Parathyroid adenoma (tissue), 2 donors: ENCODE data around the gene ZP1.

Experiments
- H2AFZ ChIP-seq: fragments of 300-600 bp; sonication (generic); one replicate; pipeline ENCODE4 v1.7.0; 2017; ENCODE audit warnings: antibody characterized with exemption, mild to moderate bottlenecking
- H3K27ac ChIP-seq: fragments of 300-600 bp; sonication (generic); one replicate; pipeline ENCODE4 v1.7.0; 2017
- H3K27me3 ChIP-seq: fragments of 300-600 bp; sonication (generic); one replicate; pipeline ENCODE4 v1.7.0; 2017; ENCODE audit warnings: low read length; ENCODE audit not compliant: control insufficient read depth, insufficient read depth
- H3K36me3 ChIP-seq: fragments of 300-600 bp; sonication (generic); one replicate; pipeline ENCODE4 v1.7.0; 2017; ENCODE audit warnings: low read length; ENCODE audit not compliant: control insufficient read depth, insufficient read depth
- H3K4me1 ChIP-seq: fragments of 300-600 bp; sonication (generic); one replicate; pipeline ENCODE4 v1.7.0; 2017; ENCODE audit warnings: control low read depth
- H3K4me2 ChIP-seq: fragments of 300-600 bp; sonication (generic); one replicate; pipeline ENCODE4 v1.7.0; 2017; ENCODE audit warnings: low read length
- H3K4me3 ChIP-seq: fragments of 300-600 bp; sonication (generic); one replicate; pipeline ENCODE4 v1.7.0; 2017; ENCODE audit warnings: low read depth, low read length
- H3K79me2 ChIP-seq: fragments of 300-600 bp; sonication (generic); one replicate; pipeline ENCODE4 v1.7.0; 2017; ENCODE audit warnings: control low read depth
- H3K9ac ChIP-seq: fragments of 300-600 bp; sonication (generic); one replicate; pipeline ENCODE4 v1.7.0; 2017; ENCODE audit warnings: mild to moderate bottlenecking
- H3K9me3 ChIP-seq: fragments of 300-600 bp; sonication (generic); one replicate; pipeline ENCODE4 v1.7.0; 2017; ENCODE audit warnings: low read length; ENCODE audit not compliant: control insufficient read depth
- CTCF ChIP-seq: fragments of 300-600 bp; sonication (generic); IDR thresholded peaks from one replicate; pipeline ENCODE4 v1.7.0; 2017; ENCODE audit warnings: antibody characterized with exemption, mild to moderate bottlenecking
- donor health status: primary hyperparathyroidism.

Gene ZP1

GRCh38 chr11:60873533-60873932 lies 6.2 kb downstream of the ZP1 start:
- peaks cover 6% of the 10 kb centered on the region for H3K79me2 ChIP-seq
- H3K9me3 ChIP-seq, result no peaks in the 10 kb centered on the region
- no peak overlapping the region for H3K4me3 ChIP-seq
- H3K27me3 ChIP-seq, result no peaks in the 10 kb centered on the region
- H2AFZ ChIP-seq, result no peak overlapping the region
- H3K4me1 ChIP-seq, result peaks cover 57% of the 10 kb centered on the region
- peak overlapping the region; percentile 54 for H3K4me2 ChIP-seq
- H3K36me3 ChIP-seq, result no peaks in the 10 kb centered on the region
- H3K9ac ChIP-seq, result no peak overlapping the region
- no peak for TF ChIP-seq CTCF
- peak overlapping the region; percentile 99 for H3K27ac ChIP-seq

GRCh38 chr11:60874421-60875365 lies 7.4 kb downstream of the ZP1 start:
- Histone ChIP-seq H3K4me1 (peaks cover 66% of the 10 kb centered on the region), H3K27ac (peak overlapping the region; percentile 99), H3K9me3 (no peaks in the 10 kb centered on the region), H3K27me3 (no peaks in the 10 kb centered on the region), H3K9ac (peak overlapping the region; percentile 6), H3K79me2 (peaks cover 6% of the 10 kb centered on the region), H2AFZ (no peak overlapping the region), H3K4me2 (no peak overlapping the region), H3K4me3 (no peak overlapping the region), H3K36me3 (no peaks in the 10 kb centered on the region)
- no peak for TF ChIP-seq CTCF

- no peak overlapping the region for H2AFZ ChIP-seq
- peaks cover 6% of the 10 kb centered on the region for H3K79me2 ChIP-seq
- no peaks in the 10 kb centered on the region for H3K27me3 ChIP-seq
- no peaks in the 10 kb centered on the region for H3K9me3 ChIP-seq
- no peak overlapping the region for H3K9ac ChIP-seq
- H3K4me3 ChIP-seq, result no peak overlapping the region
- TF ChIP-seq CTCF, result no peak
- H3K4me2 ChIP-seq, result no peak overlapping the region
- peak overlapping the region; percentile 99 for H3K27ac ChIP-seq
- no peaks in the 10 kb centered on the region for H3K36me3 ChIP-seq
- H3K4me1 ChIP-seq, result peaks cover 72% of the 10 kb centered on the region
Measured at GRCh38 chr11:60875366-60876167, 8.2 kb downstream of the ZP1 start.

- Histone ChIP-seq H3K4me1 (peaks cover 72% of the 10 kb centered on the region), H3K27ac (peak overlapping the region; percentile 99)
Measured at GRCh38 chr11:60876168-60876485, 8.8 kb downstream of the ZP1 start.

More at GRCh38 chr11:60876168-60876485, 8.8 kb downstream of the ZP1 start:
- no peak overlapping the region for H3K9ac ChIP-seq
- H3K9me3 ChIP-seq, result no peaks in the 10 kb centered on the region
- H3K27me3 ChIP-seq, result no peaks in the 10 kb centered on the region
- peaks cover 6% of the 10 kb centered on the region for H3K79me2 ChIP-seq
- no peak overlapping the region for H3K4me2 ChIP-seq
- no peak overlapping the region for H2AFZ ChIP-seq
- H3K36me3 ChIP-seq, result no peaks in the 10 kb centered on the region
- TF ChIP-seq CTCF, result no peak
- no peak overlapping the region for H3K4me3 ChIP-seq
